GM12892 (cell line): ENCODE results near the gene IFIH1.

ENCODE experiments used
- POLR2AphosphoS5 ChIP-seq: IDR thresholded peaks from 2 replicates; pipeline ENCODE4 v1.6.1; 2011; ENCODE audit warnings: low read depth, low read length, control low read depth
- TAF1 ChIP-seq: IDR thresholded peaks from 2 replicates; pipeline ENCODE4 v1.6.1; 2011; ENCODE audit warnings: low read depth, mild to moderate bottlenecking, control low read depth, low read length, borderline replicate concordance

- TF ChIP-seq TAF1 (no peak), POLR2AphosphoS5 (no peak)
Observed at GRCh38 chr2:162257425-162257824, 61.1 kb downstream of the IFIH1 start.
